NCI-H526 treated with DMSO at 0.1 percent for 48 hours (cell line): ENCODE results near the gene ATP5PO.
"Not testable (repeated sequence)": the region's sequence is repeated elsewhere in the genome, so short reads cannot be mapped to it uniquely, and the experiment has no call there.

Source experiments
- DNase-seq: peaks from one replicate; lab custom pipeline; 2025; lab: John Stamatoyannopoulos, UW

Gene ATP5PO

GRCh38 chr21:33867868-33868267, 47.7 kb downstream of the ATP5PO start:
- DNase-seq: not testable (repeated sequence)

- DNase-seq: no peak
Observed at GRCh38 chr21:33866826-33867225, 48.8 kb downstream of the ATP5PO start.

GRCh38 chr21:33865996-33866575, 49.5 kb downstream of the ATP5PO start:
- DNase-seq: no peak

GRCh38 chr21:33865176-33865575, 50.4 kb downstream of the ATP5PO start:
- no peak for DNase-seq

- DNase-seq: no peak
Observed at GRCh38 chr21:33864150-33864549, 51.5 kb downstream of the ATP5PO start.

GRCh38 chr21:33863191-33863590, 52.4 kb downstream of the ATP5PO start:
- not testable (repeated sequence) for DNase-seq

- DNase-seq: no peak
Observed at GRCh38 chr21:33861125-33861524, 54.5 kb downstream of the ATP5PO start.

GRCh38 chr21:33860332-33860879, 55.2 kb downstream of the ATP5PO start:
- no peak for DNase-seq

- no peak for DNase-seq
Observed at GRCh38 chr21:33859373-33860102, 56.1 kb downstream of the ATP5PO start.

GRCh38 chr21:33858667-33859372, 56.8 kb downstream of the ATP5PO start:
- DNase-seq: no peak

GRCh38 chr21:33857846-33858666, 57.5 kb downstream of the ATP5PO start:
- DNase-seq: no peak

GRCh38 chr21:33856893-33857527, 58.6 kb downstream of the ATP5PO start:
- DNase-seq: no peak

GRCh38 chr21:33855190-33855589, 60.4 kb downstream of the ATP5PO start:
- no peak for DNase-seq

GRCh38 chr21:33854604-33855003, 61.0 kb downstream of the ATP5PO start:
- DNase-seq: no peak
